SK-N-SH (cell line): ENCODE data around the gene CCDC174. TPM values are rescaled to one million over a fixed set of nuclear protein-coding genes. Genes with fewer than 3 reads are reported as not detected.

ENCODE experiments used
- CTCF ChIA-PET: fragments of 300-600, 350-600 bp; formaldehyde crosslinking; extraction: SDS; loops from one replicate; lab custom pipeline; 2021; lab: Yijun Ruan, JAX
- POLR2A ChIA-PET: fragments of 350-600 bp; sonication (Branson Sonifier 250); formaldehyde crosslinking; extraction: SDS; loops from one replicate; lab custom pipeline; 2020; ENCODE audit warnings: antibody characterized with exemption, inconsistent platforms; lab: Yijun Ruan, JAX
- DNase-seq: peaks from one replicate; pipeline ENCODE4 v3.0.0; 2012
- H2AFZ ChIP-seq: fragments of 200-600 bp; sonication (generic); 2 replicates; pipeline ENCODE4 v1.8.1; 2016; ENCODE audit warnings: antibody characterized with exemption, mild to moderate bottlenecking, low read depth
- H3F3A ChIP-seq: fragments of 200-600 bp; sonication (generic); replicated peaks from 2 replicates; pipeline ENCODE3; 2016; ENCODE audit warnings: antibody characterized with exemption, mild to moderate bottlenecking; ENCODE audit not compliant: insufficient read depth
- H3K27ac ChIP-seq, 2 experiments: fragments of 200-500 bp in 1 of 2; fragments of 200-600 bp in 1 of 2; sonication (Bioruptor generic) in 1 of 2; sonication (generic), shearing (Covaris generic) in 1 of 2; 2 replicates each; pipeline versions ENCODE4 v1.5.1 to v1.6.1; 2014 to 2016; ENCODE audit warnings: low read depth in 2 of 2, inconsistent platforms in 1 of 2, low read length in 1 of 2, mild to moderate bottlenecking in 1 of 2, mixed read lengths in 1 of 2
- H3K27me3 ChIP-seq: fragments of 200-600 bp; sonication (generic), shearing (Covaris generic); 2 replicates; pipeline ENCODE4 v1.6.1; 2016; ENCODE audit warnings: mixed run types; ENCODE audit not compliant: insufficient read depth
- H3K36me3 ChIP-seq, 2 experiments: fragments of 200-500 bp in 1 of 2; fragments of 200-600 bp in 1 of 2; sonication (Bioruptor generic) in 1 of 2; sonication (generic) in 1 of 2; replicated peaks in 1 of 2; 2 replicates each; pipeline versions ENCODE3 to v1.5.1; 2014 to 2016; ENCODE audit warnings: low read length in 1 of 2, mild to moderate bottlenecking in 1 of 2; ENCODE audit not compliant: insufficient read depth in 2 of 2, control insufficient read depth in 1 of 2
- H3K4me1 ChIP-seq, 2 experiments: fragments of 200-500 bp in 1 of 2; fragments of 200-600 bp in 1 of 2; sonication (Bioruptor generic) in 1 of 2; sonication (generic), shearing (Covaris generic) in 1 of 2; 2 replicates each; pipeline versions ENCODE4 v1.5.1 to v1.6.1; 2014 to 2016; ENCODE audit warnings: low read depth in 1 of 2, low read length in 1 of 2, mixed run types in 1 of 2; ENCODE audit not compliant: insufficient read depth in 2 of 2, control insufficient read depth in 1 of 2
- H3K4me2 ChIP-seq: fragments of 200-600 bp; sonication (generic), shearing (Covaris generic); 2 replicates; pipeline ENCODE4 v1.6.1; 2017; ENCODE audit warnings: mixed run types
- H3K4me3 ChIP-seq, 2 experiments: fragments of 200-500 bp in 1 of 2; fragments of 200-600 bp in 1 of 2; sonication (Bioruptor generic) in 1 of 2; sonication (generic), shearing (Covaris generic) in 1 of 2; 2 replicates each; pipeline versions ENCODE4 v1.5.1 to v1.8.1; 2014 to 2016; ENCODE audit warnings: low read depth in 2 of 2, inconsistent platforms in 1 of 2, low read length in 1 of 2, mild to moderate bottlenecking in 1 of 2, mixed read lengths in 1 of 2, moderate library complexity in 1 of 2
- H3K79me2 ChIP-seq: fragments of 200-600 bp; sonication (generic); 2 replicates; pipeline ENCODE4 v1.8.1; 2017; ENCODE audit warnings: mild to moderate bottlenecking; ENCODE audit not compliant: insufficient read depth
- H3K9ac ChIP-seq: fragments of 200-600 bp; sonication (generic); 2 replicates; pipeline ENCODE4 v1.6.1; 2017; ENCODE audit warnings: mixed run types
- H3K9me2 ChIP-seq: fragments of 200-600 bp; sonication (generic); 2 replicates; pipeline ENCODE4 v1.6.1; 2017; ENCODE audit warnings: mixed run types
- H3K9me3 ChIP-seq: fragments of 200-600 bp; sonication (generic); 2 replicates; pipeline ENCODE4 v1.6.1; 2017; ENCODE audit warnings: mixed run types, mild to moderate bottlenecking, moderate library complexity
- H4K20me1 ChIP-seq: fragments of 200-600 bp; sonication (generic); 2 replicates; pipeline ENCODE4 v1.6.1; 2017; ENCODE audit warnings: mild to moderate bottlenecking, mixed run types; ENCODE audit not compliant: insufficient read depth
- EP300 ChIP-seq, 2 experiments: IDR thresholded peaks; 2 replicates each; pipeline versions ENCODE4 v1.4.0 to v1.6.1; 2012; ENCODE audit warnings: borderline replicate concordance in 1 of 2, low read depth in 1 of 2, low read length in 1 of 2
- GATA2 ChIP-seq: sonication (generic); formaldehyde crosslinking; IDR thresholded peaks from 2 replicates; pipeline ENCODE4 v1.5.0; 2020; ENCODE audit warnings: mild to moderate bottlenecking, missing genetic modification reagents
- JUND ChIP-seq: IDR thresholded peaks from 2 replicates; pipeline ENCODE4 v1.4.0; 2012
- MEF2A ChIP-seq: IDR thresholded peaks from 2 replicates; pipeline ENCODE4 v1.4.0; 2012; ENCODE audit warnings: low read depth, borderline replicate concordance
- NRF1 ChIP-seq: IDR thresholded peaks from 2 replicates; pipeline ENCODE4 v1.6.1; 2012; ENCODE audit warnings: low read depth, mild to moderate bottlenecking, low read length
- PBX3 ChIP-seq: IDR thresholded peaks from 2 replicates; pipeline ENCODE4; 2012
- RCOR1 ChIP-seq: fragments of 150-350 bp; IDR thresholded peaks from 2 replicates; pipeline ENCODE4 v1.6.1; 2017; ENCODE audit warnings: antibody characterized with exemption, low read length
- RFX5 ChIP-seq: IDR thresholded peaks from 2 replicates; pipeline ENCODE4 v1.6.1; 2012; ENCODE audit warnings: mild to moderate bottlenecking, improper control_type of control experiment, low read length
- SIN3A ChIP-seq: IDR thresholded peaks from 2 replicates; pipeline ENCODE4 v1.6.1; 2012; ENCODE audit warnings: low read depth, mild to moderate bottlenecking, low read length, moderate library complexity, borderline replicate concordance
- TCF12 ChIP-seq: IDR thresholded peaks from 2 replicates; pipeline ENCODE4 v1.4.0; 2012
- TEAD4 ChIP-seq: IDR thresholded peaks from 2 replicates; pipeline ENCODE4 v1.4.0; 2012; ENCODE audit warnings: mild to moderate bottlenecking, borderline replicate concordance; ENCODE audit not compliant: insufficient read depth
- ZBTB33 ChIP-seq: IDR thresholded peaks from 2 replicates; pipeline ENCODE4 v1.4.0; 2012; ENCODE audit warnings: low read depth, borderline replicate concordance
- WGBS: methylation state at CpG from one replicate; pipeline ENCODE4 v1.1.6; 2017; ENCODE audit warnings: low lambda C conversion rate; 5-methylcytosine and 5-hydroxymethylcytosine counted together
- polyA plus RNA-seq, 3 experiments: library from polyadenylated mRNA; depleted of rRNA; stranded (reverse); fragments of >200 nt; gene quantifications; 2 replicates each; pipeline ENCODE4 v1.2.3, GENCODE V29; 2012

Gene CCDC174
- polyA plus RNA-seq, 1 of the 3 experiments (the other 2 are of a cell fraction), result 6.6 TPM

DNA sequence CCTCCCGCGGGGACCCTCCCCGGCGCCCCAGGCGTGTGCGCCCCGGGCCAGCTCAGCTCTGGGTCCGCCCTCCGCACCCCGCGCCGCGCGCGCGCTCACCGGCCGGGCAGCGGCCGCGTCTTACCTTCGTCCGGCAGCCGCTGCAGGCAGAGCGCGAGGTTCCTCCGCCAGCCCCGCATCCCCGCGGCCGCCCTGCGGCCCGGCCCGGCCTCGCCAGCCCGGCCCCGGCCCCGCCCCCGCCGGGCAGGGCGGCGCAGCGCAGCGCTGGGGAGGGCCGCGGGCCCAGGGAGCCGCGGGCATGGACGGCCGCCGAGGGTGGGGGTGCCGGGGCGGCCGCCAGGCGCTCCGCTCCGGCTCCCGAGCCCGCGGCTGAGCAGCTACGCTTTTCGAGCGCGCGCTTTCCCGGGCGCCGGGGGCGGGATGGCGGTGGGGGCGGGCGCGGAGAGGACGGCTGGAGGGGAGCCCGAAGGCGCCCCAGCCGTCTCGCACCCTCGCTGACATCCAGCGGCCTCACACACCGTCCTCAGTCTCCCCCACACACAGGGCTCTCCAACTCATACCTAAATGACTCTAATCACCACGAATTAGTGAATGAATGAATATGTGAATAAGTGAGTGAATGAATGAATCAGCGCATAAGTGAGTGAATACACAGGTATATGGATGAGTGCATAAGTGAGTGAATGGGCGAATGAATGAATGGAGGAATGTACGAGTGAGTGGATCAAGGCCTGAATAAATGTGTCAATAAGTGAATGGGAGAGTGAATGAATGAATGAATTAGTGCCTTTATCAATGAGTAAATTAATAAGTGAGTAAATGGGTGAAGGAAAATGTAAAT lies 48.5 kb upstream of the CCDC174 start:
- H3K9me2 ChIP-seq, result no peaks in the 10 kb centered on the region
- no peak overlapping the region for H3K27ac ChIP-seq
- ChIA-PET POLR2A (no interaction called here), CTCF (interaction anchor here (0.8 to 1.8 kb wide), 3 partner anchors 18 to 39 kb away, joined by 3 to 5 read pairs (median 3); no protein-coding TSS in a partner anchor)
- no peaks in the 10 kb centered on the region for H3K9me3 ChIP-seq
- peak; percentile 90 for DNase-seq
- H3K9ac ChIP-seq, result no peak overlapping the region
- no peak overlapping the region for H2AFZ ChIP-seq
- WGBS, result 25% methylated on average over 13 of the region's 85 CpGs
- no peaks in the 10 kb centered on the region for H3K36me3 ChIP-seq
- H3K79me2 ChIP-seq, result no peaks in the 10 kb centered on the region
- peaks cover 23% of the 10 kb centered on the region for H3K27me3 ChIP-seq
- H3K4me3 ChIP-seq, result peak overlapping the region in 1 of 2 experiments; percentile 42; a peak in 2 of 4 replicates
- no peaks in the 10 kb centered on the region; a peak in 1 of 4 replicates for H3K4me1 ChIP-seq
- H3F3A ChIP-seq, result no peaks in the 10 kb centered on the region
- H4K20me1 ChIP-seq, result no peaks in the 10 kb centered on the region
- TF ChIP-seq TEAD4 (no peak), EP300 (IDR thresholded peaks at IDR 0.05; ENCODE audit: borderline replicate concordance in 1 of 2, low read depth in 1 of 2, low read length in 1 of 2) (no peak), JUND (no peak), GATA2 (CRISPR knock-in tag) (no peak), ZBTB33 (no peak), MEF2A (no peak), RCOR1 (no peak), NRF1 (no peak), RFX5 (no peak), SIN3A (no peak), TCF12 (no peak)
- peak overlapping the region; percentile 50; the same call in 1 of the 2 replicates for H3K4me2 ChIP-seq

DNA sequence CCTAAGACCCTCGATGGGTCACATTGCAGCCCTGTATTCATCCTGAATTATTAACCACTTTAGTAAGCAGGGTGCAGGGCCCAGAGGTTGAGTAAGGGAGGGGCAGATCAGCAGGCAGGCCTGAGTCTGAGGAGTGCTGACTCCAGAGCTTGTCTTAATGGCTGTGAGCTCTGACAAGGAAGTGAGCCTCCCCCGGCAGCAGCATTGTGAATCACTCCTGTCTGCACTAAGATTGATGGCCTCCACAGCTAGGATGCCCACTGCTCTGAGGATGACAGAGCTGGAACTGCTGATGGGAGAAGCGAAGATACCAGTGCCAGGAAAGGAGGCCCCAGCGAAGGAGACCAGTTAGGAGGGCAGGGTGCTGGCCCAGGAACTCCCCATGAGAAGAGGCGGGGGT lies 46.5 kb upstream of the CCDC174 start:
- DNase-seq, result no peak
- no peaks in the 10 kb centered on the region for H3K36me3 ChIP-seq
- no peaks in the 10 kb centered on the region; a peak in 1 of 4 replicates for H3K4me1 ChIP-seq
- peak; percentile 56; the same call in 1 of the 2 replicates for TF ChIP-seq PBX3
- TF ChIP-seq SIN3A, result no peak
- TF ChIP-seq, all 33 proteins: peak for 1
- no peak overlapping the region for H3K4me2 ChIP-seq
- no peak overlapping the region for H2AFZ ChIP-seq
- no peak overlapping the region for H3K4me3 ChIP-seq
- H3K79me2 ChIP-seq, result no peaks in the 10 kb centered on the region
- H3K27ac ChIP-seq, result no peak overlapping the region
- no peaks in the 10 kb centered on the region for H3F3A ChIP-seq
- 42% methylated on average over 5 of the region's 5 CpGs for WGBS
- no peaks in the 10 kb centered on the region for H3K9me2 ChIP-seq
- no peaks in the 10 kb centered on the region for H3K9me3 ChIP-seq
- CTCF ChIA-PET, result interaction anchor here (1.8 kb wide), 1 partner anchor 95 kb away, joined by 5 read pairs; no protein-coding TSS in a partner anchor
- POLR2A ChIA-PET, result interaction anchor here (2.0 kb wide), 1 partner anchor 46 kb away, joined by 5 read pairs; the partner anchor contains the start of gene CCDC174
- no peaks in the 10 kb centered on the region for H4K20me1 ChIP-seq
- H3K27me3 ChIP-seq, result peaks cover 22% of the 10 kb centered on the region
- H3K9ac ChIP-seq, result no peak overlapping the region
